ENCODE measurements around the gene KANSL1.

The KANSL1 gene

GRCh38 chr17:46139432-46140210 lies 53.6 kb downstream of the KANSL1 start:
- DNase-seq: no peak

GRCh38 chr17:46138473-46138872 lies 54.8 kb downstream of the KANSL1 start:
- DNase-seq: no peak

- no peak for DNase-seq
Observed at GRCh38 chr17:46136820-46137219, 56.4 kb downstream of the KANSL1 start.

- DNase-seq: no peak
Observed at GRCh38 chr17:46135879-46136563, 57.2 kb downstream of the KANSL1 start.

- no peak for DNase-seq
Observed at GRCh38 chr17:46135126-46135812, 58.0 kb downstream of the KANSL1 start.

GRCh38 chr17:46129302-46129701 lies 63.9 kb downstream of the KANSL1 start:
- DNase-seq: no peak

DNA sequence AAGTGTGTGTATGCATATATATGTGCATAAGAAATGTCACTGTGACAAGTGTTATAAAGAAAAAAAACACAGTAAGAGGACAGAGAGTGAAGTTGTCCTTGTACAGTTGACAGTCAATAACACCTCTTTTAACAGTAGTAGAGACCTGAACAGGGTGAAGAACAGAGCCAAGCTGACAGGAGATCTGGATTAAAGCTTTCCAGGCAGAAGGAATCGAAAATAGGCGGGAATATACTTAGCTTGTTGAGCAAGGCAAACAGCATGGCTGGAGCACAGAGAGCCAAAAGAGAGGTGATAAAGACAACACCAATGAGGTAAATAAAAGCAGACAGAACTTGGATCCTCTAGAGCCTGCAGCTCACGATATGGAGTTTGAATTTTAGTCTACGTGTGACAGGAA lies 64.8 kb downstream of the KANSL1 start:
- DNase-seq: no peak

DNA sequence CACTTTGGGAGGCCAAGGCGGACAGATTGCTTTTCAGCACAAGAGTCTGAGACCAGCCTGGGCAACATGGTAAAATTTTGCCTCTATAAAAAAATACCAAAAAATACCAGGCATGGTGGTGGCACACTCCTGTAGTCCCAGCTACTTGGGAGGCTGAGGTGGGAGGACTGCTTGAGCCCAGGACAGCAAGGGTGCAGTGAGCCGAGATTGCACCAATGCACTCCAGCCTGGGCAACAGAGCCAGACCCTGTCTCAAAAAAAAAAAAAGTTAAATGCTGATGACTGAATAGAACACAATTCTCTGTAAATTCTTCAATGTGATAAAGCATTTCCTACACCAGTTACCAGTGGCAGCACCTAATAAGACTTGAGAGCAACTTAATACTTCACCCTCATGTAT lies 65.7 kb downstream of the KANSL1 start:
- DNase-seq: no peak

DNA sequence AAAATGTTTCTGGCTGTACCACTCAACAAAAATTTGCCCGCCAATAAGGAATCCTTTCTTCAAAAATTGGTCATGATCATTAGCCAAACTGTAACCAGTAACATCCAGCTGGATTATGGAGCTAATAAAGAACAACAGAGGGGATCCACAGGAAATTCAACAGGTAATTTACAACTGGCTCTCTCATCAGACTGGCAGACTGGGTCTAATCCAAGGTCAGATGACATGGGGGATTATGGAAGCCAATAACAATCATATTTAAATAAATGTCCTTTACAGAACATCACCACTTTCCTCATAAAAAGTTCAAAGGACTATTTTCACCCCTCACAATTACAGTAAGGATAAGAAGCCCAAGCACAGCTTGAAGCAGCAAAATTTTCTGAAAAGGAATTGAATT lies 66.4 kb downstream of the KANSL1 start:
- DNase-seq: no peak

DNA sequence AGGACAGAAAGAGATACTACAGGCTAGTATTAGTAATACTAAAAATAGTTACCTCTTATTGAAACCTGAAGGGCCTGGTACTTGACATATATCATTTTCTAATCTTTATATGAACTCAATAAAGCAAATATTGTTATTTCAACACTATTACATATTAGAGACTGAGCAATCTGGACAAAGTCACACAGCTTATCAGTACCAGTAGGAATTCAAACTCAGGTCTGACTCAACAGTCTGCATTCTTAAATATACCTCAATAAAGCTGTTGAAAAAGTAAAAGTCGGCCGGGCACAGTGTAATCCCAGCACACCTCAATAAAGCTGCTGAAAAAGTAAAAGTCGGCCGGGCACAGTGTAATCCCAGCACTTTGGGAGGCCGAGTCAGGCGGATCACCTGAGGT lies 67.4 kb downstream of the KANSL1 start:
- DNase-seq: no peak

DNA sequence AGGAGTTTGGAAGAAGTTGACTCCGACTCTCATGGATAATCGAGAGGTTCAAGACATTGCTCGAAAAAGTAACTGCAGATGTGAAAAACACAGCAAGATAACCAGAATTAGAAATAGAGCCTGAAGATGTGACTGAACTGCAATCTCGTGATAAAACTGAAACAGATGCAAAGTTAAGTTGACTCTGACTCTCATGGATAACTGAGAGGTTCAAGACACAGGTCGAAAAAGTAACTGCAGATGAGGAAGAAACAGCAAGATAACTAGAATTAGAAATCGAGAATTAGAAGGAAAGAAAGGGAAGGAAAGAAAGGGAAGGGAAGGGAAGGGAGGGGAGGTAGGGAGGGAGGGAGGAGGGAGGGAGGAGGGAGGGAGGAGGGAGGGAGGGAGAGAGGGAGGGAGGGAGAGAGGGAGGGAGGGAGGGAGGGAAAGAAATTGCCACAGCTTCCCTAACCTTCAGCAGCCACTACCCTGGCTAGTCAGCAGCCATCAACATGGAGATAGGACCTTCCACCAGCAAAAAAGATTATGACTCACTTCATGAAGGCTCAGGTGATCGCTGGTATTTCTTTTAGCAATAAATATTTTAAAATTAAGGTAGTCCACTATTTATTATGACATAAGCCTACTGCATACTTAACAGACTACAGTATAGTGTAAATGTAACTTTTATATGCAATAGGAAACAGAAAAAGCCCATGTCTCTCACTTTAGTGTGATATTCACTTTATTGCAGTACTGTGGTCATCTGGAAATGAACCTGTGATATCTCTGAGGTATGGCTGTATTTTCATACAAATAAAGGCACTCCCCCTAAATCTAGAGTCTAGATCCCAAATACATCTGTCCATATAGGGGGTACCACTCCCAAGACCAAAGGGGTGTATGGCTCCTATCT lies 68.3 kb downstream of the KANSL1 start:
- no peak for DNase-seq

DNA sequence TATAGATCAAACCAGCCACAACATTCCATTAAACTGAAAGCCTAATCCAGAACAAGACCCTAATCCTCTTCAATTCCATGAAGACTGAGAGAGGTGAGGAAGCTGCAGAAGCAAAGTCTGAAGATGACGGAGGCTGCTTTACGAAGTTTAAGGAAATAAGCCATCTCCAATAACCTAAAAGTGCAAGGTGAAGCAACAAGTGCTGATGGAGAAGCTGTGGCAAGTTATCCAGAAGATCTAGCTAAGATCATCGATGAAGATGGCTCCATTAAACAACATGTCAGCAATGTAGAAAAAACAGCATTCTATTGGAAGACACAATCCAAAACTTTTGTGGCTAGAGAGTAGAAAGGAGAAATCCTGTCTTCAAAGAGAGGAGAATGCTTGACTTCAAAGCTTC lies 69.6 kb downstream of the KANSL1 start:
- DNase-seq: no peak

DNA sequence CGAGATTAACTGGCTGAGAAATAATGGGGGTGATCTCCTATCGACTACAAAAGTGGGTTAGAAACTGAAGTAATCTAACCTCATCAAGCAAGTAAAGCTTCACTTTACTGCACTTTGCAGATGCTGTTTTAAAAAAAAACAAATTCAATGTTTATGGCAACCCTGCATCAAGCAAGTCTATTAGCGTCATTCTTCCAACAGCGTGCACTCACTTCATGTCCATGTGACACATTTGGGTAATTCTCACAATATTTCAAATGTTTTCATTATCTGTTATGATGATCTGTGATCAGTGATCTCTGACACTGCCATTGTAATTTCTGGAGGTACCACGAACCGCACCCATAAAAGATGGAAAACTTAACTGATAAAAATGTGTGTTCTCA lies 70.8 kb downstream of the KANSL1 start:
- no peak for DNase-seq

DNA sequence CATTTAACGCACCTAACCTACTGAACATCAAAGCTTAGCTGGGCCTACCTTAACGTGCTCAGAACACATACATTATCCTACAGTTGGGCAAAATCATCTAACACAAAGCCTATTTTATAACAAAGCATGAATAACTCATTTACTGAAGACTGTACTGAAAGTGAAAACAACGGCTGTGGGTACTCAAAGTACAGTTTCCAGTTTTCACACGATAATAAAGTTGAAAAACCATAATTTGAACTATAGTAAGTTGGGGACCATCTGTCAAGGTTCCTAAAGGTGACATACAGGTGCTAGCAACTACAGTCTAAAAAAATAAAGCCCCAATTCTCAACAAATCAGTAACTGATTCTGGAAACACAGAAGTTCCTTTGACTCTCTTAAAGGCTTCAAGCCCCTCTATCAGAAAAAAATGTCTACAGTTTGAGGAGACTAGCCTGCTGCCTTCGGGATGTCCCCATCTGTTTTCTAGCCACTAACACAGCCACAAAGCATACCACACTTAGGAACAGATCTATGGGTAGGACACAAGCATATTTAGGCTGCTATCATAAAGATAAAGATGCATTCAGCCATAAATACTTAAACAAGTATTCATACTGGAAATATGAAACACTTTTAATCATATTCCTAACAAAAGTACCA lies 71.3 kb downstream of the KANSL1 start:
- DNase-seq: no peak

DNA sequence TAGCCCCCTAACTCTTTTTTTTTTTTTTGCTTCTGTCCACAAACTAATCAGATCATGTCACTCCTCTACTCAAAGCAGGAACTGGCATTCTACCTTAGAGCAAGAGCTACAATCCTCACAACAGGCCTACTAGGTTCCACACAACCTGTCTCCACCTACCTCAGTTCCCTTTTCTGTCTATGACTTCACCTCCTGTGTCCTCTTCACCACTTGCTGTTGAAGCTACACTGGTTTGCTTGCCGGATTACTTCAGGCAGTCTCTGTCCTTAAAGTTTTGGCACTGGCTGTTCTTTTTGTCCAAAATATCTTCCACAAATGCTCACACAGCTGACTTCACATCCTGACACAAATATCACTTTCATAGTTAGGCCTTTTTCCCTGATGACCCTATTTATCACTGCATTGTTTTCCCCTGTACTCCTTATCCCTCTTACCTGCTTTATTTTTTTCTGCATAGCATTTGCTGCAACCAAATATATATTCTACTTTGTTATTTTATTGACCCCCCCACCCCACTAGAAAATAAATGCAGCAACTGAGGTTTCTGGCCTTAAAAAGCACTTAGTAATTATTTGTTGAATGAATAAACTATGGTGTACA lies 72.0 kb downstream of the KANSL1 start:
- DNase-seq: no peak

DNA sequence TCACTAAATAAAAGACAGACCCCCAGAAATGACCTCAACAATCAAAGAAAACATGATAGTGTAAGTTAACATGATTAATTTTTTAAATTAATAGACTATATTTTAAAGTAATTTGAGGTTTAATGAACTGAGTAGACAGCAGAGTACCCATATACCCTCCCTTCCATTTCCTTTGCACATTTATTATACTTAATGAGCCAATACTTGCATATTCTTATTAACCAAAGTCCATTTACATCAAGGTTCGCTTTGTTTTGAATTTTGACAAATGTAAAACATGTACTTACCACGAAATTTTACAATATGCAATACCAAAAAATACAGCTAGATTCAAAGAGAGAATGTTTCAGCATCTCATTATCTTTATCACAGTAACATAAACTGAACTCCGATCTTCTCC lies 72.7 kb downstream of the KANSL1 start:
- no peak for DNase-seq

- DNase-seq: no peak
Observed at GRCh38 chr17:46120078-46120477, 73.2 kb downstream of the KANSL1 start.

DNA sequence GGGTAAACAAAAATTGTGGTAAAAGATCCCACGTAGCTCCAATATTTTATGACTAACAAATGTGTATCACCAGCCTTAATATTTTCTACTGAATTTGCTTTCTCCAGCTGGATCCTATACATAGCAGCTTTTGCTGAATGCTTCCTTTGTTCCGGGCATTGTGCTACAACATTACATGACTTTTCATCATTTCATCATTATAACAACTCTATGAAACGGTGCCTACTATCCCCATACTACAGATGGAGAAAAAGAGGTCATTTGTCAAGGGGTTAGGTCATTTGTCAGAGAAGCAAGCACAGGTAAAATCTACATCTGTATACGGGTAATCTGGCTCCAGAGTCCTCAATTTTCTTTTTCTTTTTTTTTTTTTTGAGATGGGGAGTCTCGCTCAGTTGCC lies 74.3 kb downstream of the KANSL1 start:
- no peak for DNase-seq

DNA sequence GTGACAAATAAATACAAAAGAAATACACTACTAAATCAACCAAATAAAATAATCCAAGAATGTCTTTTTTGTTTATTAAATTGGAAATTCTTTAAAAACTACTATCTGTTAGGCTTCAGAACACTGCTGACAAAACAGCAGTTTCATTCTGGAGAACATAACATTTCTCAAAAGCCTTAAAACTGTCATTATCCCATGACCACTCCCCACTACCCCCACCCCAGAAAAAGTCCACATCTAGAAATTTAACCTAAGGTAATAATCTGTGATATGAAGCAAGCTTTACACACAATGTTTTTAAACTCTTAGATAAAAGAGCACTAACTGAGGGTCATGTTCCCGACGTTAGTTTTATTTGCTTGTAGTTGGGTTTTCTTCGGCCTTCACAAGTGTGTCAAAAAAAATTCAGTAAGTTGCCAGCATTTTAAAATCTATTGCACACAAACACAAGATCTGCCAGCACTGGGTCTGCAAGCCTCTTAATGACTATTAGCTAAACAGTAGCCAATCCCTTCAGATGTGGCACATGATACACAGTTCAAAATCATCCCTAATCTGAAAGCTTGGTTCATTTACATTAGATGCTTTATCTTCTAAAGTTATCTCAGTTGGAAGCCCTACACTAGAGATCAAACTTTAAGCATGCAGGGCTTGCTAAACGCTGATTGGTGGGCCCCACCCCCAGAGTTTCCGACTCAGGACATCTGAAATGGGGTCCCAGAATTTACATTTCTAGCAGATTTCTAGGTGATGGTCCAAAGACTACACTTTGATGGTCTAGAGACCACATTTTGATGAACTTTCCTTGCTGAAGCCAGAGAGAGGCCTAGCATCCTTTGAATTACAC lies 75.2 kb downstream of the KANSL1 start:
- no peak for DNase-seq

DNA sequence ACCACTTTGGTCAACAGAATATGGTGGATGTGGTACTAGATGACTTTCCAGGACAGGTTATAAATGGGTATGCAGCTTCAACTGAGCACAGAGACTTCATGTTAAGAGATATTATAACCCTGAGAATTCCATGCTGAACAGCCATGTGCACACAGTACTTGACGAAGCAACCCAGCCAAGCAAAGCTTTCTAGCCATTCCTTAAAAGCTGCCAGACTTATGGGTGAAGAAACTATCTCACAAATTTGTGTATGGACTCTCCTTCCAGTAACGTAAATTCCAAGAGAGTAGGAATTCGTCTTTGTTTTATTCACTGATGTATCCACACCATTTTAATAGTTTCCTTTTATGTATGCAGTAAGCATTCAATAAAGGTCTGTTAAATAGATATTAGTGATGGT lies 76.1 kb downstream of the KANSL1 start:
- no peak for DNase-seq
